Measurements from ENCODE around the gene AK5. TPM values are rescaled to one million over a fixed set of nuclear protein-coding genes. Genes with fewer than 3 reads are reported as not detected.

AK5 gene
- total and polyA plus RNA-seq, 2 of the 13 experiments (the other 11 are each of a cell fraction or from before 2014, with no cell fraction given) = not detected

DNA sequence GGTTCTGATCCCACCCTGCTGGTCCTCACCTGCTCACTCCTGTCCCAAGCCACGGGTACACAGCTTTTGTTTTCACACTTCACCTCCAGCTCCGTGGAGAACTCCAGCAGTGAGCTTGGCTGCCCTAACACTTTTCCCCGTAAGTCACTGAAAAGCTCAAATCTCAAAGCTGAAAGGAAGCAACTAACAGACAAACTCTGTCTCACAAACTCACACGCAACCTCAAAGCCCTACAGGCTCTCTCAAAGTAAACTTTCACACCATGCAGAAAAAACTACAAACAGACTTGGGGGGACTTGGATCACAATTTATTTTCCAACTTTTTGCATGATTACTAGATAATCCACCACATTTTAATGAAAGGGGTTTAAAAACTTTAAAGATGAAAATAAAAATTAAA is 88.3 kb downstream of the AK5 start:
- Histone ChIP-seq H3K27ac (ENCODE audit: extremely low read length, insufficient read depth, low read length) (no peak overlapping the region), H3K9me3 (ENCODE audit: low read length) (no peaks in the 10 kb centered on the region), H3K9ac (ENCODE audit: insufficient read depth, low read depth, low read length) (no peak overlapping the region), H3K4me2 (ENCODE audit: low read depth, low read length) (no peak overlapping the region), H2AFZ (ENCODE audit: low read length) (no peak overlapping the region), H3K79me2 (ENCODE audit: insufficient read depth, low read length) (no peaks in the 10 kb centered on the region), H3K4me3 (replicated peaks in 1 of 3; ENCODE audit: insufficient read depth in 1 of 3, low read depth in 2 of 3, low read length in 3 of 3) (no peak overlapping the region), H3K4me1 (ENCODE audit: insufficient read depth, low read length) (no peaks in the 10 kb centered on the region), H4K20me1 (ENCODE audit: insufficient read depth, low read length) (no peaks in the 10 kb centered on the region), H3K36me3 (replicated peaks in 1 of 2; ENCODE audit: control insufficient read depth in 1 of 2, insufficient read depth in 2 of 2, low read length in 2 of 2) (no peaks in the 10 kb centered on the region), H3K27me3 (ENCODE audit: control insufficient read depth in 1 of 2, insufficient read depth in 2 of 2, low read length in 2 of 2) (peaks cover 0 to 4% of the 10 kb centered on the region in 2 experiments; a peak in 1 of 5 replicates)
- DNase-seq (ENCODE audit: low spot score) (no peak), FAIRE-seq (no peak), ATAC-seq (no peak)
- ChIA-PET CTCF (ENCODE audit: low intra/inter-chr PET ratio, low total read pairs) (no interaction called here), POLR2A (no interaction called here)
- TF ChIP-seq BHLHE40 (IDR thresholded peaks at IDR 0.05; ENCODE audit: low read length) (no peak), IRF1 (CRISPR knock-in tag; IDR thresholded peaks at IDR 0.05; ENCODE audit: low read depth) (no peak), ZNF331 (CRISPR knock-in tag; IDR thresholded peaks at IDR 0.05) (no peak), HINFP (CRISPR knock-in tag; IDR thresholded peaks at IDR 0.05; ENCODE audit: low read depth) (no peak), ZNF713 (CRISPR knock-in tag; IDR thresholded peaks at IDR 0.05) (no peak), ZNF747 (CRISPR knock-in tag; IDR thresholded peaks at IDR 0.05; ENCODE audit: borderline replicate concordance) (no peak), MAFK (conservative IDR thresholded peaks at IDR 0.05 in 1 of 2, IDR thresholded peaks at IDR 0.05 in 1 of 2; ENCODE audit: low read length in 2 of 2) (no peak), MED1 (CRISPR knock-in tag; IDR thresholded peaks at IDR 0.05) (no peak), ZBTB20 (CRISPR knock-in tag; IDR thresholded peaks at IDR 0.05; ENCODE audit: borderline replicate concordance, low read depth) (no peak), ZNF564 (CRISPR knock-in tag; IDR thresholded peaks at IDR 0.05) (no peak), ZSCAN20 (CRISPR knock-in tag; IDR thresholded peaks at IDR 0.05; ENCODE audit: borderline replicate concordance) (no peak), ZBTB25 (CRISPR knock-in tag; IDR thresholded peaks at IDR 0.05) (no peak), CHD2 (IDR thresholded peaks at IDR 0.05; ENCODE audit: low read depth, low read length) (no peak), RBFOX2 (IDR thresholded peaks at IDR 0.05; ENCODE audit: low read depth, low read length) (no peak)
- intact Hi-C loops (cut with micrococcal nuclease; ENCODE audit: unreplicated experiment) (no loop called here), in situ Hi-C loops (cut with HindIII; ENCODE audit: extremely low pct_ligation_motif_present, low pct_unique_long_range_greater_than_20kb) (no loop called here)
- WGBS (ENCODE audit: low lambda C conversion rate) = 0% methylated on average over 4 of the region's 4 CpGs
- no TSS peak for BruUV-seq (replicated peaks)
